HG02943 (cell line): ENCODE measurements around the gene COL7A1.
A peak's percentile ranks its signal among the peaks of the same experiment; 100 is the strongest.
"Not testable (repeated sequence)": the region's sequence is repeated elsewhere in the genome, so short reads cannot be mapped to it uniquely, and the experiment has no call there.

ENCODE experiments used
- ATAC-seq: cut with Tn5 transposase; IDR thresholded peaks from one replicate; pipeline ENCODE4 v1.9.1; 2021; ENCODE audit warnings: mild to moderate bottlenecking, low read depth, moderate library complexity; ENCODE audit not compliant: unreplicated experiment

The COL7A1 gene

GRCh38 chr3:48565186-48565585 is 29.9 kb downstream of the COL7A1 start:
- ATAC-seq = no peak

GRCh38 chr3:48564667-48565066 is 30.5 kb downstream of the COL7A1 start:
- ATAC-seq = no peak

- no peak for ATAC-seq
Observed at GRCh38 chr3:48564022-48564421, 31.1 kb downstream of the COL7A1 start.

- no peak for ATAC-seq
Observed at GRCh38 chr3:48563382-48563918, 31.7 kb downstream of the COL7A1 start, which contains the start of gene UCN2. UCN2 (minus strand) TSS chr3:48563781; CDS start chr3:48563124, 657 bp downstream.

- ATAC-seq = no peak
Observed at GRCh38 chr3:48562367-48563095, 32.6 kb downstream of the COL7A1 start.

- ATAC-seq = no peak
Observed at GRCh38 chr3:48561045-48561736, 33.9 kb downstream of the COL7A1 start.

- no peak for ATAC-seq
Observed at GRCh38 chr3:48560648-48561018, 34.5 kb downstream of the COL7A1 start.

- ATAC-seq = no peak
Observed at GRCh38 chr3:48558493-48559134, 36.5 kb downstream of the COL7A1 start.

GRCh38 chr3:48556796-48557626 is 38.1 kb downstream of the COL7A1 start, which contains the start of gene PFKFB4:
PFKFB4 (minus strand) TSS chr3:48556803; CDS start chr3:48556777, 26 bp downstream.
- peak; percentile 75 for ATAC-seq

GRCh38 chr3:48555949-48556795 is 39.0 kb downstream of the COL7A1 start:
- ATAC-seq = no peak

- no peak for ATAC-seq
Observed at GRCh38 chr3:48555231-48555948, 39.7 kb downstream of the COL7A1 start.

GRCh38 chr3:48553886-48554845 is 41.0 kb downstream of the COL7A1 start:
- no peak for ATAC-seq

GRCh38 chr3:48553361-48553760 is 41.8 kb downstream of the COL7A1 start:
- ATAC-seq = no peak

GRCh38 chr3:48552111-48552951 is 42.8 kb downstream of the COL7A1 start:
- no peak for ATAC-seq

GRCh38 chr3:48551651-48552050 is 43.5 kb downstream of the COL7A1 start:
- not testable (repeated sequence) for ATAC-seq
